Amniotic epithelial cell (primary cell): ENCODE data around the gene CYP17A1.
"Not testable (repeated sequence)": the region's sequence is repeated elsewhere in the genome, so short reads cannot be mapped to it uniquely, and the experiment has no call there.

Experiments
- DNase-seq: peaks from one replicate; pipeline ENCODE4 v3.0.0-alpha.2; 2010; ENCODE audit warnings: low read depth

Gene CYP17A1, protein sequence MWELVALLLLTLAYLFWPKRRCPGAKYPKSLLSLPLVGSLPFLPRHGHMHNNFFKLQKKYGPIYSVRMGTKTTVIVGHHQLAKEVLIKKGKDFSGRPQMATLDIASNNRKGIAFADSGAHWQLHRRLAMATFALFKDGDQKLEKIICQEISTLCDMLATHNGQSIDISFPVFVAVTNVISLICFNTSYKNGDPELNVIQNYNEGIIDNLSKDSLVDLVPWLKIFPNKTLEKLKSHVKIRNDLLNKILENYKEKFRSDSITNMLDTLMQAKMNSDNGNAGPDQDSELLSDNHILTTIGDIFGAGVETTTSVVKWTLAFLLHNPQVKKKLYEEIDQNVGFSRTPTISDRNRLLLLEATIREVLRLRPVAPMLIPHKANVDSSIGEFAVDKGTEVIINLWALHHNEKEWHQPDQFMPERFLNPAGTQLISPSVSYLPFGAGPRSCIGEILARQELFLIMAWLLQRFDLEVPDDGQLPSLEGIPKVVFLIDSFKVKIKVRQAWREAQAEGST

DNA sequence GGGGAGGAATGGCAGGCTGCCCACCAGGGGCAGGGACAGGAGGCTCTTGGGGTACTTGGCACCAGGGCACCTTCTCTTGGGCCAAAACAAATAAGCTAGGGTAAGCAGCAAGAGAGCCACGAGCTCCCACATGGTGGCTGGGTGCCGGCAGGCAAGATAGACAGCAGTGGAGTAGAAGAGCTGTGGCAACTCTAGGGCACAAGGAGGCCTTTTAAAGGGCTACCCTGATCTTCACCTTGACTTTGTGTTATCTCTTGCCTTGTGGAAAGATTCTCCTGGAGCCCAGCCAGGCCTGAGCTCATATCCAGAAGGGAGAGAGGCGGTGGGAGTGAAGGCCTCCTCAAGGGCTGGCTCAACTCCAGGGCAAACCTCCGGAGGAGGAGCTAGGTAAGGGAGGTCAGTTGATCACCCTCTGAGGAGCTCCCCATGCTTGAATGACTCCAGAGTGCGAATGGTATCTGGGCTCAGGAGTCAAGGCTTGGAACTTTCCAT, at the start of gene CYP17A1:
Gene CYP17A1, minus strand, starts transcription at position 184 of the 492 bp plus-strand sequence. Its CDS starts 52 bp downstream, at position 132.
- DNase-seq: peak; percentile 91

DNA sequence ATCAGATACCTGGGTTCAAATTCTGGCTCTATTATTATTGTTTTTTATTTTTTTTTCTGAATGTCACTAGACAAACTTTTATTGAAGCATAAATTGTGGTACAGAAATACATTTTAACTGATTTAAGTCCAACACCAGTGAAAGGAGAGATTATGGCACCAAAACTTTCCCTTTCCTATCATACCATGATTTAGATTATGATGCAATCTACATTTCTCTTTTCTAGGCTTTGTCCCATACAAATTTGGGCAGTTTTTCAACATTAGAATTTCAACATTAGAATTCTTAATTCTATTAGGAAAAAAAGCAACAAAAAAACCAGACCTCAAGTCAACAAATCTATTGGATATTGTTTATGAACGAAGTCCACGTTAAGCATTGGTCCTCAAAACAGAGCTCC, 43.0 kb upstream of the CYP17A1 start:
- DNase-seq: no peak

DNA sequence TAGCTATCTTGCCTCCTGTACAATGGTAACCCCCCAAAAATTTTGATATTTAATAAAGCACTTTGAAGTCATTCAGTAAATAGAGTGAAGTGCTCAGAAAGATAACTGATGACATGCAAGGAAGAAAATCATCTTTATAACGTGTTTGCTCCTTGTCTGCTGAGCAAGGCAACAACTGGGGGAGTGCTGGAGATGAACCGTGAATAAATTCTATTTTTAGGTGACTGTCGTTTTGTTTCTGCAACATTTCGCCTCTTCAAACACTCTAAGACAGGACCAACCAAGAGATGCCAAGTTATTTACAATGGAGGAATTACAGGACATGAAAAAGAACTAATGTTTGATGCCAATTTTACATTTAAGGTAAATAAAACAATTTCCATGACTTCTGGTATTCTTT, 41.4 kb upstream of the CYP17A1 start:
- DNase-seq: no peak

DNA sequence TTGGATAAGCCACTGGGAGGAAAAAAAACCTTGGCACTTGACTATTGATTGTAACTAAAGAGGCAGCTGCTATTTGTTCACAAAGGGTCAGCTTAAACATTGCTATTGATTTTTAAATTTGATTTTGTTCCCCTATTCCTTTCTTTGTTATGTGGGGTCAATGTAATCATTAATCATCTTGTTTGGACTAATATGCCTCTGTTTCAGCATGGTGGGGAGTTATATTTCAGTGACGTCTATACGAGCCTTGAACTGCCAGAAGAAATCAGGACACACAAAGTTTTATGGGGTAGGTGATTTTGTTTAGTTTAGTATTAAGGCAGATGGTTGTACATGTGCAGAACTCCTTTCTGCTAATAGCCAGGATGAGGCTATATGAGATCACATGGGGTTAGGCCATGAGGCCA, 39.5 kb upstream of the CYP17A1 start:
- DNase-seq: no peak

DNA sequence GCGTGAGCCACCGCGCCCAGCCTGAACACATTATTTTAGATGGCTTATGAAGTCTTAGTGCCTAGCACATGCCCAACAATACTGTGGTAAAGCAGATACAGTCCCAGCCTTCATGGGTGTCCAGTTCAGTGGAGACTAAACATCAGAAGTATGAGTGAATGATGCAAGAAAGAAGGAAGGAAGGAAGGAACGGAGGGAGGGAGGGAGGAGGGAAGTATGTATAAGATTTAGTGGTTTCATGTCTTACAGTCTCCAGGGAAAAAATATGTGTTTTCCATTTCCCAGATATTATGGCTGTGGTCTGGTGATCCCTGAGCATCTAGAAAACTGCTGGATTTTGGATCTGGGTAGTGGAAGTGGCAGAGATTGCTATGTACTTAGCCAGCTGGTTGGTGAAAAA, 35.0 kb upstream of the CYP17A1 start:
- DNase-seq: peak; percentile 43

DNA sequence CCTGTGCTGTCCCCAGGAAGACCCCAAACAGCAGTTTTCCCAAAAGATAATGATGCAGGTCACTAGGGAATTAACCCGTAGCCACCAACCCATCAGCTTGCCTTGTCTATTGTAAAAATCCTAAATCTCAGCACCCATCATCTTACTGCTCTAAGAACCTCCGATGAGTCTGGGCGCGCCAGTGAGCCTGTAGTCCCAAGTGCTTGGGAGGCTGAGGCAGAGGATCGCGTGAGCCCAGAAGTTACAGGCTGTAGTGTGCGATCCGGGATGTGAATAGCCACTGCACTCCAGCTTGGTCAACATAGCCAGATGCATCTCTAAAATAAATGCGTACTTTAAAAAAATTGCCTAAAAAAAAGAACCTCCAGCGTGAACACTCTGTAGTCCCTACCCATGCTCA, 33.0 kb upstream of the CYP17A1 start:
- no peak for DNase-seq

DNA sequence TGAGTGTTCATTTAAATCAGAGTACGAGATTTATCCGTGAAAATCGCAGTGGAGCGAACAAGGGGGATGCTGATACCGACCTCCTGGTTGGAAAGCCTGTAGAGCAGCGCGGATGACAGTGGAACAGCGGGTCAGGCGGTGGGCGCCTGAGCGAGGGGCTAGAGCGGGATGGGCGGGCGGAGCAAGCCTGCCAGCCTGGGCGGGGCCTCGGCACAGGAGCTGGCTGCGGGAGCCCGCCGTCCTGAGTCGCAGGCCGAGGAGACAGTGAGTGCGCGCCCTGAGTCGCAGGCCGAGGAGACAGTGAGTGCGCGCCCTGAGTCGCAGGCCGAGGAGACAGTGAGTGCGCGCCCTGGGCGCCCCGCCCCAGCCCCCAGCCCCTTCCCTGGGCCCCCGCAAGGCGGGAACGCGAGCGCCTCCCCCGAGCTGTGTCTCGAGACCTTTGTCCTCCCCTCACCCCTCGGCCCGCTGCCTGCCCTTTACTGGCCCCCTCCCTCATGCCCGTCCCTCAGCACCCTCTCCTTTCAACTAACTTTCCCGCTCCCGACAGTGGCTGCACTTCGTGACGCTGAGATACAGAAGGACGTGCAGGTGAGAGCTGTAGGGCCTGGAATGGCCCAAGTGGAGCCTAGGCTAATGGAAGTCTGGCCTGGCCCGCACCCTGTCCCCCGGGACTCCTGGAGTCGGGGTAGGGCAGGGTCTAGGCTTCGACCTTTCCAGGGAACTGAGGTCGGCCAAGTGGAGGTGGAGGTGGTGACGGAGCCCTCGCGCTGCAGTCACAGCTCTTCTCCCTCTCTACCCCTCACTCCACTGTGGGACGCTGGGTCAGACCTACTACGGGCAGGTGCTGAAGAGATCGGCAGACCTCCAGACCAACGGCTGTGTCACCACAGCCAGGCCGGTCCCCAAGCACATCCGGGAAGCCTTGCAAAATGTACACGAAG, 32.3 kb upstream of the CYP17A1 start, which contains the start of gene AS3MT:
Gene AS3MT, plus strand, starts transcription at position 213 of the 941 bp plus-strand sequence. Its CDS starts 123 bp downstream, at position 336.
- DNase-seq: no peak

DNA sequence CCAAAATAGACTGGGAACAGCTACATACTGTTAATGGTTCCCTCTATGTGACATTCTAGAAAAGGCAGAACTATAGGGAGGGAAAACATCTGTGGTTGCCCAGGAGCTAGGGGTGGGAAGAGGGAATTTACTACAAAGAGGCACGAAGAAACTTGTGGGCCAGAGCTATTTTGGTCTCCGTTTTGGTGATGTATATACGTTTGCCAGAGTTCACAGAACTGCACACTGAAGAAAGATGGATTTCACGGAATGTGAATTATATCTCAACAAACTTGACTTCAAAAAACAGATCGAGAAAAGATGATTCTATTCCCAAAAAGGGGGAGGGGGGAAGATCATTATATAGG, 31.7 kb upstream of the CYP17A1 start:
- DNase-seq: no peak

DNA sequence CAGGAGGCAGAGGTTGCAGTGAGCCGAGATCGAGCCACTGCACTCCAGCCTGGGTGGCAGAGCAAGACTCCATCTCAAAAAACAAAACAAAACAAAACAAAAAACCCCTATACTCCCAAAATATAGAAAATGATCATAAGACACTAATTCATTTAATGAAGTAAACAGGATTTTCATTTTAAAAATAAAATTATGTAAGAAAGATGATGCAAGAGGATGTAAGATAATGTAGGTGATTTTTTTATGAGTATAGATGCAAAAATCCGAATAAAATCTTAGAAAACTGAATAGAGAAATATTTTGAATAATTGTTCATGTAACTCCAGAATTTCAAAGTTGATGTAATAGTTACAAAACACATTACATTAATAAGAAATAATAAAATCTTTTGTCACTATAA, 28.4 kb upstream of the CYP17A1 start:
- DNase-seq: no peak

DNA sequence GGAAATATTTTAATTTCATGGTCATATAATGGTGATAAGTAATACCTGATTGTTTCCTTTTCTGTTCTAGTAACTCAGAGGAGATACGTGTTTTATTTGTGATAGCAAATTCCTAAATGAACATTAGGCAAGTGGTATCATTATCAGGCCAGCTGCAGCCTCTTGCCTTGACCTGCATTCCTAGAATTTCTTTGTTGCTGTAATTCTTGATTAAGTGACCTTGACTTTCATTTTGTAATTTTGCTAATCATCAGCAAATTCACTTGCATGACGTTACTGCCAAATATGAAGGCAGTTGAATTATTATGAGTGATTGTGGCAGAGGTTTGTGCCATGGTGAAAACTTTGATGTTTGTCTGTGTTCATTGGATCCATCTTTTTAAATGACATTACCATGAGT, 26.4 kb upstream of the CYP17A1 start:
- DNase-seq: peak; percentile 80

DNA sequence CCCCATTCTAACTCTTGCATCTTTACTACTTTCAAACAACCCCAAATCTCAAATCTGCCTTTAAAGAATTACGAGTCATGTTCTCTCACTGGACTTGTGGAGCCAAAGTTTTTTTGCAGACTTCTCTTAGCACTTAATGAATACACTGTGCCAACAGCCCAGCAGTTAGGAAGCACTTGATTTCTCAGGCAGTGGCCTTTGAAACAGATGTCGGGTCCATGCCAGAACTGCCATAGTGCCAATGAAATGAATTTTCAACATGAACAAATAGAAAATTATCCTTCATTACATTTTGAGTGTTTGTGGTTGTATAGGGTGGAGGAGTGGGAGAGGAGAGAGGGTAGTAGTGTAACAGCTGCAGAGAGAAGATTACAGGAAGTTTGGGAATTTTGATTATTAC, 22.7 kb upstream of the CYP17A1 start:
- no peak for DNase-seq

DNA sequence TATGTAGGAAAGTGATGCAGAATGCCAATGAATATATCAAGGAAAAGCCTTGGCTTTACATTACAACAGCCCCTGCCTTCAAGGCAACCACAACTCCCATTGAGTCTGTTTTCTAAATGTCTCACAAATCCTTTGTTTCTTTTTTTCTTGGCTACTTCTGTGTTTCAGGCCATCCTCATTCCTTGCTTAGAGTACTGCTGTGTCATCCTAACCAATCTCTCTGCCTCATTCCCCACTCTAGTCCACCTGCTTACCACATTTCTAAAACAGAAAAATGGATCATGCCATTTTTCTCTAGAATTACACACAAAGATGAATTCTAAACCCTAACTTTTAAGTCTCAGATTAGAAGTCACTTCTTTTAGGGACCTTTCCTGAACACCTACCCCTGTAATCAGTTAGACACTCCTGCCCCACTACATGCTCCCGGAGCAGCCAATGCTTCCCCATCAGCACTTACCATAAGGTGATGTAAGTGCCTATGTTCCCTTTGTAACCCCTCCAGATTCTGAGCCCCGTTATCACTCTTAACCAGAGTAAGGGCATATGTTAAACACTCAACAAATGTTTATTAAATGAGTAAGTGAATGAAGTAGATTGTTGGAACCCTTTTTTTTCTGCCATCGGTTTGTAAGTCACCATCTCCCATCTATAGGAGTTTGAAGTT, 19.7 kb upstream of the CYP17A1 start:
- DNase-seq: no peak

DNA sequence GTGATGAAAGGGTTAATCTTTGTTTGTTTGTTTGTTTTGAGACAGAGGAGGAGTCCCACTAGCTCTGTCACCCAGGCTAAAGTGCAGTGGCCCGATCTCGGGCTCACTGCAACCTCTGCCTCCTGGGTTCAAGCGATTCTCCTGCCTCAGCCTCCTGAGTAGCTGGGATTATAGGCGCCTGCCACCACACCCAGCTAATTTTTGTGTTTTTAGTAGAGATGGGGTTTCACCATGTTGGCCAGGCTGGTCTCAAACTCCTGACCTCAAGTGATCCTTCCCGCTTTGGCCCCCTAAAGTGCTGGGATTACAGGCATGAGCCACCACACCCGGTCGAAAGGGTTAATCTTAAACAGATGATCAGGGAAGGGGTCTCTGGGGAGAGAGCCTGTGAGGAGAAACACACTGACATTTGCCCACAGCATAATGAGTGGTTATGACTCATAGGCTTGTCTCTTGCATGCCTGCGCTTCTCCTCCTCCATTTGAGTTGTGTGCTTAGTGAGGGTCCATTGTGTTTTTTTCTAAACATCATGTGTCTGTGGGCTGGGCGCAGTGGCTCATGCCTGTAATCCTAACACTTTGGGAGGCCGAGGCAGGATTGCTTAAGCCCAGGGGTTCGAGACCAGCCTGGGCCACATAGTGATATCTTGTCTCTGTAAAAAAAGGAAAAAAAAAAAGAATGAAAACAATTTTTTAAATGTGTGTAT, 18.7 kb upstream of the CYP17A1 start:
- peak; percentile 98 for DNase-seq

DNA sequence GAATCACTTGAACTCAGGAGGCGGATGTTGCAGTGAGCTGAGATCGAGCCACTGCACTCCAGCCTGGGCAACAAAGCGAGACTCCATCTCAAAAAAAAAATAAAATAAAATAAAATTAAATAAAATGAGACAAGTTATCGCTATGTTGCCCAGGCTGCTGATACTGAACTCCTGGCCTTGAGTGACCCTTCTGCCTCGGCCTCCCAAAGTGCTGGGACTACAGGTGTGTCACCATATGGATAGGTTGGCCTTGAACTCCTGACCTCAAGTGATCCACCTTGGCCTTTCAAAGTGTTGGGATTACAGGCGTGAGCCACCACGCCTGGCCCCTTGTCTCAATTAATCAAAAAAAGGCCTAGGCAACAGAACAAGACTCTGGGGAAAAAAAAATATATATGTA, 16.0 kb upstream of the CYP17A1 start:
- not testable (repeated sequence) for DNase-seq

DNA sequence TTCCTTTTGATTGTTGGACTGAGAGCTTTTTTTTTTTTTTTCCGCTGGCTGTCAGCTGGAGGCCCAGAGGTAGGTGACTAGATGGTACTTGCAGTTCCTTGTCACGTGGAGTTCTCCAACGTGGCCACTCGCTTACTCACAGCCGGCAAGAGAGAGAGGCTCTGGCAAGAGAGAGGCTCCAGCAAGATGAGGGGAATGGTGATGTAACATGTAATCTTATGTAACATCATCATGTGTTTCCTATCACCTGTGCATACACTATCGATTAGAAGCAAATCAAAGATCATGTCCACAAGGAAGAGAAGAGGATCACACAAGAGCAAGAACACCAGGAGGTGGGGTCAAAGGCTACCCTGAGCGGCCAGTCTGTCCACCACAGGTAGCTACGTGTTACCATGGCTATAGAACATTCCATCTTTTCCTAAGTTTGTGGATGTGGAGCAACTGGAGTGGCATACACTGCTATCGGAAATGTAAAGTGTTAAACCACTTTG, 12.9 kb upstream of the CYP17A1 start:
- DNase-seq: no peak

DNA sequence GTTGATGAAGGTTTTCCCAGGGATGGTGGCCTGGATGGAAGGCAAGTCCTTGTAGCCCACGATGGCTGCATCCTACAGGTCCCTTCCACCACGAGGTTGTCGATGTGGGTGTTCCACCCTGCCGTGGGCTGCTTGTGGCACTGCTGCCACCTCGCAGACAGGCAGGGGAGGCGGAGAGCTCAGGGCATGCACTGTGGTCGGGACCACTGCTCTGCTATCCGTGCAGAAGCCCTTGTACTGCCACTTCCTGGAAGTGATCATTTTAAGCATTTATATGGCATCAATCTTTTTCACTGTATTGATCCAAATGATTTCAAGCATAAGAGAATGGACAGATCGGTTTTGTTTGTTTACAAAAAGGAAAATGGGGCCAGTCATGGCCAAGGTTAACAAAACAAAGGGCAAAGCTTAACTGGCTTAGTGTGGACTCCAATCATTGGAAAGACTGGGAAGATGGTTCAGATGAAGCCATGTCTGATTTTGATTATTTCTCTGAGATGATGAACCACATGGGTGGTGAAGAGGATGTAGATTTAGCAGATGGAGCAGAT, 8.2 kb upstream of the CYP17A1 start:
- no peak for DNase-seq

DNA sequence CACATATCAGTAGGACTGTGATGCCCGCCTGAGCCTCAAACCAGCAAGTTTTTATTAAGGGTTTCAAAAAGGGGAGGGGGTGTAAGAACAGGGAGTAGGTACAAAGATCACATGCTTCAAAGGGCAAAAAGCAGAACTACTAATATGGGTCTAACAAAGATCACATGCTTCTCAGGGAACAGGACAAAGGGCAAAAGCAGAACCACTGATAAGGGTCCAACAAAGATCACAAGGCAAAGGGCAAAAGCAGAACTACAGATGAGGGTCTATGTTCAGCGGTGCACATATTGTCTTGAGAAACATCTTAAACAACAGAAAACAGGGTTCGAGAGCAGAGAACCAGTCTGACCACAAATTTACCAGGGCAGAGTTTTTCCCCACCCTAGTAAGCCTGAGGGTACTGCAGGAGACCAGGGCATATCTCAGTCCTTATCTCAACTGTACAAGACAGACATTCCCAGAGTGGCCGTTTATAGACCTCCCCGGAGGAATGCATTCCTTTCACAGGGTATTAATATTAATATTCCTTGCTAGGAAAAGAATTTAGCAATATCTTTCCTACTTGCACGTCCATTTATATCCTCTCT, 7.1 kb upstream of the CYP17A1 start:
- not testable (repeated sequence) for DNase-seq

DNA sequence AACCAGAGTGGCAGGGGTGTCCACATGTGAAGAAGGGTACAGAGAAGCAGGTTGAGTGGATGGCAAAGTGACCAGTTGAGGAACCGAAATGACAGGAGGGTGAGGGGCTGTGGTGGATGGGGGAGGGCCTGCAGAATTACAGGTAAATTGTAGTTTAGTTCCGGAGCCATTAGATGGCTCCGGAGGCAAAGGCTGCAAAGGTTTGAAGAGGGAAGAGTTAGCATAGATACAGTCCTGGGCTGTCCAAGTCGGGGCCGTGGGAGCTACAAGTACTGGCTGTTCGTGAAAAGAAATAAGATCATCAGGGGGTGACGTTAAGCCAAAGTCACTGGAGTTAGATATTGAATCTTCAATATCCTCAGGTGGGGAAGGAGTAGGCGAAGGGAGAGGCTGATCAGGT, 5.9 kb upstream of the CYP17A1 start:
- DNase-seq: not testable (repeated sequence)

DNA sequence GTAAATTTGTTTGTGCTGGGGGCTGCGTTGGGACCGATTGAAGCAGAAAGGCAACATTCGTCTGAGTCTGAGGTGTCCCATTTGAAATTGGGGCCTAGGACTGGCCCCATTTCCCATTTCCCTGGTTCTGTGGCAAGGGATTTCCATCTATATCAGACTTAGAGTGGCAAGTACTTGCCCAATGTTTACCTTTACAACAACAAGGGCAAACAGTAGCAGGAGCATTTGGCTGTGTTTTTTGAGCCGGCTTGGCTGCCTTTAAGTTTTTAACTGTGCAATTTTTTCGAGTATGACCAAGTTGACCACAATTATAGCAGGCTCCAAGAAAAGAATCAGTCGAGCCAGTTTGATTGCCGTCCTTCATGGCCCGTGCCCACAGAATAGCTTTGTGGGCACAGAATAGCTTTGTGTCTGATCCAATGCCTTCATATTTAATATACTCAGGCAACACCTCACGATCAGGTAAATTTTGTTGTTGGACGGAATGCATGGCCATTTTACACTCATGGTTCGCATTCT, 4.7 kb upstream of the CYP17A1 start:
- DNase-seq: no peak

DNA sequence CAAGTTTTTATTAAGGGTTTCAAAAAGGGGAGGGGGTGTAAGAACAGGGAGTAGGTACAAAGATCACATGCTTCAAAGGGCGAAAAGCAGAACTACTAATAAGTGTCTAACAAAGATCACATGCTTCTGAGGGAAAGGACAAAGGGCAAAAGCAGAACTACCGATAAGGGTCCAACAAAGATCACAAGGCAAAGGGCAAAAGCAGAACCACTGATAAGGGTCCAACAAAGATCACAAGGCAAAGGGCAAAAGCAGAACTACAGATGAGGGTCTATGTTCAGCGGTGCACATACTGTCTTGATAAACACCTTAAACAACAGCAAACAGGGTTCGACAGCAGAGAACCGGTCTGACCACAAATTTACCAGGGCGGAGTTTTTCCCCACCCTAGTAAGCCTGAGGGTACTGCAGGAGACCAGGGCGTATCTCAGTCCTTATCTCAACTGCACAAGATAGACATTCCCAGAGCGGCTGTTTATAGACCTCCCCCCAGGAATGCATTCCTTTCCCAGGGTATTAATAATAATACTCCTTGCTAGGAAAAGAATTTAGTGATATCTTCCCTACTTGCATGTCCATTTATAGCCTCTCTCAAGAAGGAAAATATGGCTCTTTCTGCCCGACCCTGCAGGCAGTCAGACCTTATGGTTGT, 1.2 kb upstream of the CYP17A1 start:
- not testable (repeated sequence) for DNase-seq
